ENCODE measurements around the gene PSMB3.

Gene PSMB3

DNA sequence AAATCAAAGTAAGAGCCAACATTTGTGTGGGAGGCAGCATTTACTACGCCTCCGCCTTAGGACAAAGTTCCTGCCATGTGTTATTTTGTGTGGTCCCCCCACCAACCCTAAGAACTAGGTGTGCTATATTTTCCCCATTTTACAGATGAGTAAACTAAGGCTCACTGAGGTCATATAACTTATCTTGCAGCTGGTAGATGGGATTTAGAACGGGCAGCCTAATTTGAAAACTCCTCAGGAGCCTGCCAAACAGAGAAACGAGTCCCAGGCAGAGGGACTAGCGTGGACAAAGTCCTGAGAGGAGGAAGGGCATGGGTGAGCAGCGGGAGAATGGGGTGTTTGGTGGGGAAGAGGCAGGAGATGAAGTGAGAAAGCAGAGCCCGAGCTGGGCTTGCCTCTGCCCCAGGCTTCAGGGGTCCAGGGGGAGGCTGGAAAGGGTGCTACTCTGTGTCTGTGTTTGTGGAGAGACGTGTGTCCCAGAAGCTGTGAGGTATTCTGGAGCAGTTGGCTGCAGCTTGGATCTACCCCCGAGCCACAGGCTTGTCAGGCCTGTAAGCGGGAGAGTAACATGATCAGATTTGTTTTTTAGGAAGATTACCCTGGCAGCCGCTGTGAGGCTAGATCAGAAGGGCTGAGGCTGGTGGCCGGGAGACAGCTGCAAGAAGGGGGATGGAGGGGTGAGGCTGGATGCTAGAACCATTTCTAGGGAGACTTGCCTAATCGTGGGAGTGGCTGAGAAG lies 42.5 kb upstream of the PSMB3 start:
- TF ChIP-seq CEBPB (IDR thresholded peaks at IDR 0.05) (no peak), YY1 (IDR thresholded peaks at IDR 0.05; ENCODE audit: low read depth) (no peak), TCF12 (IDR thresholded peaks at IDR 0.05; ENCODE audit: low read depth) (no peak), NFIC (IDR thresholded peaks at IDR 0.05) (no peak), EP300 (IDR thresholded peaks at IDR 0.05; ENCODE audit: borderline replicate concordance) (no peak), TAF1 (IDR thresholded peaks at IDR 0.05; ENCODE audit: low read depth) (no peak), ZBTB7A (IDR thresholded peaks at IDR 0.05; ENCODE audit: low read depth) (no peak), RAD21 (IDR thresholded peaks at IDR 0.05; ENCODE audit: low read depth) (no peak), EGR1 (IDR thresholded peaks at IDR 0.05) (no peak), FOXM1 (IDR thresholded peaks at IDR 0.05; ENCODE audit: borderline replicate concordance, low read depth) (no peak), TEAD4 (IDR thresholded peaks at IDR 0.05) (no peak), CREB1 (IDR thresholded peaks at IDR 0.05; ENCODE audit: low read depth) (no peak)
- TF ChIP-seq, protein P1, sequence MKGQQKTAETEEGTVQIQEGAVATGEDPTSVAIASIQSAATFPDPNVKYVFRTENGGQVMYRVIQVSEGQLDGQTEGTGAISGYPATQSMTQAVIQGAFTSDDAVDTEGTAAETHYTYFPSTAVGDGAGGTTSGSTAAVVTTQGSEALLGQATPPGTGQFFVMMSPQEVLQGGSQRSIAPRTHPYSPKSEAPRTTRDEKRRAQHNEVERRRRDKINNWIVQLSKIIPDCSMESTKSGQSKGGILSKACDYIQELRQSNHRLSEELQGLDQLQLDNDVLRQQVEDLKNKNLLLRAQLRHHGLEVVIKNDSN (IDR thresholded peaks at IDR 0.05): no peak
- TF ChIP-seq, protein P2, sequence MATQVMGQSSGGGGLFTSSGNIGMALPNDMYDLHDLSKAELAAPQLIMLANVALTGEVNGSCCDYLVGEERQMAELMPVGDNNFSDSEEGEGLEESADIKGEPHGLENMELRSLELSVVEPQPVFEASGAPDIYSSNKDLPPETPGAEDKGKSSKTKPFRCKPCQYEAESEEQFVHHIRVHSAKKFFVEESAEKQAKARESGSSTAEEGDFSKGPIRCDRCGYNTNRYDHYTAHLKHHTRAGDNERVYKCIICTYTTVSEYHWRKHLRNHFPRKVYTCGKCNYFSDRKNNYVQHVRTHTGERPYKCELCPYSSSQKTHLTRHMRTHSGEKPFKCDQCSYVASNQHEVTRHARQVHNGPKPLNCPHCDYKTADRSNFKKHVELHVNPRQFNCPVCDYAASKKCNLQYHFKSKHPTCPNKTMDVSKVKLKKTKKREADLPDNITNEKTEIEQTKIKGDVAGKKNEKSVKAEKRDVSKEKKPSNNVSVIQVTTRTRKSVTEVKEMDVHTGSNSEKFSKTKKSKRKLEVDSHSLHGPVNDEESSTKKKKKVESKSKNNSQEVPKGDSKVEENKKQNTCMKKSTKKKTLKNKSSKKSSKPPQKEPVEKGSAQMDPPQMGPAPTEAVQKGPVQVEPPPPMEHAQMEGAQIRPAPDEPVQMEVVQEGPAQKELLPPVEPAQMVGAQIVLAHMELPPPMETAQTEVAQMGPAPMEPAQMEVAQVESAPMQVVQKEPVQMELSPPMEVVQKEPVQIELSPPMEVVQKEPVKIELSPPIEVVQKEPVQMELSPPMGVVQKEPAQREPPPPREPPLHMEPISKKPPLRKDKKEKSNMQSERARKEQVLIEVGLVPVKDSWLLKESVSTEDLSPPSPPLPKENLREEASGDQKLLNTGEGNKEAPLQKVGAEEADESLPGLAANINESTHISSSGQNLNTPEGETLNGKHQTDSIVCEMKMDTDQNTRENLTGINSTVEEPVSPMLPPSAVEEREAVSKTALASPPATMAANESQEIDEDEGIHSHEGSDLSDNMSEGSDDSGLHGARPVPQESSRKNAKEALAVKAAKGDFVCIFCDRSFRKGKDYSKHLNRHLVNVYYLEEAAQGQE (IDR thresholded peaks at IDR 0.05; ENCODE audit: low read depth): no peak
- TF ChIP-seq, protein P3, sequence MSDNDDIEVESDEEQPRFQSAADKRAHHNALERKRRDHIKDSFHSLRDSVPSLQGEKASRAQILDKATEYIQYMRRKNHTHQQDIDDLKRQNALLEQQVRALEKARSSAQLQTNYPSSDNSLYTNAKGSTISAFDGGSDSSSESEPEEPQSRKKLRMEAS (IDR thresholded peaks at IDR 0.05): no peak

DNA sequence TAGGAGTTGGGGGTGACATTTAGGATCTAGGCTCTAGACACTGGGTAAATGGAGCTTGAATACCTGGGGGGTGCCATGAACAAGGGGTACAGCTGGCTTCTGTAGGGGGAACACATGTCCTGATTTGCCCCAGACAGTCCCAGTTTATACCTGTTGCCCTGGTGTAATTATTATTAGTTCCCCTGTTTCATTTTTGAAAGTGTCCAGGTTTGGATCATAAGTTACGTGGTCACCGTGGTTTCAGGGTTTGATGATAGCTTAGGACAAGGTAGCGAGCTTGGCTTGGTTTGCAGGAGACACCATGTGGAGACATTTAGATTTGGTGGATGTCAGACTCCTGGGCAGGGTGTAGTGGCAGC lies 42.0 kb upstream of the PSMB3 start:
- TF ChIP-seq TAF1 (IDR thresholded peaks at IDR 0.05; ENCODE audit: low read depth) (no peak), RAD21 (IDR thresholded peaks at IDR 0.05; ENCODE audit: low read depth) (no peak), EP300 (IDR thresholded peaks at IDR 0.05; ENCODE audit: borderline replicate concordance) (no peak), TEAD4 (IDR thresholded peaks at IDR 0.05) (no peak), ZBTB7A (IDR thresholded peaks at IDR 0.05; ENCODE audit: low read depth) (no peak), TCF12 (IDR thresholded peaks at IDR 0.05; ENCODE audit: low read depth) (no peak), FOXM1 (IDR thresholded peaks at IDR 0.05; ENCODE audit: borderline replicate concordance, low read depth) (no peak), CEBPB (IDR thresholded peaks at IDR 0.05) (no peak), EGR1 (IDR thresholded peaks at IDR 0.05) (no peak), YY1 (IDR thresholded peaks at IDR 0.05; ENCODE audit: low read depth) (no peak), CREB1 (IDR thresholded peaks at IDR 0.05; ENCODE audit: low read depth) (no peak), NFIC (IDR thresholded peaks at IDR 0.05) (no peak)
- TF ChIP-seq, protein P2 (IDR thresholded peaks at IDR 0.05; ENCODE audit: low read depth): no peak
- TF ChIP-seq, protein P1 (IDR thresholded peaks at IDR 0.05): no peak
- TF ChIP-seq, protein P3 (IDR thresholded peaks at IDR 0.05): no peak

DNA sequence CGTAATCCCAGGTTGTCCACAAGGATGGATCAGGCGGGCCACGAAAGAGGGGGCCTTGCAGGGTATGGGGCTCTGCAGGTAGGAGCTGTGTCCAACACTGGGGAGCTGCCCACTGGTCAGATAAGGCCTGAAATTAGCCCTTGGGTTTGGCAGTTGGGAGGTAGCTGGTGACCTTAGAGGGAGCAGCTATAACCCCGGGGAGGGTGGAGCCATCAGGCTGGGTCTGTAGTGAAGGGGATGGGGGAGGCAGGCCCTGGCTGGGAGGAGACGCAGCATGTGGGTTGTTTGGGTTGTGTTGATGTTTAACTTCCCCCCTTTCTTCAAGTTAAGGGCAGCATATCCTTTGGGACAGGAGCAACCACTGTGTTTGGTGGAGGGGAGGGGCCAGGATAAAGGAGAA lies 41.6 kb upstream of the PSMB3 start:
- no peak for TF ChIP-seq NFIC (IDR thresholded peaks at IDR 0.05)
- no peak for TF ChIP-seq TAF1 (IDR thresholded peaks at IDR 0.05; ENCODE audit: low read depth)
- no peak for TF ChIP-seq TCF12 (IDR thresholded peaks at IDR 0.05; ENCODE audit: low read depth)

DNA sequence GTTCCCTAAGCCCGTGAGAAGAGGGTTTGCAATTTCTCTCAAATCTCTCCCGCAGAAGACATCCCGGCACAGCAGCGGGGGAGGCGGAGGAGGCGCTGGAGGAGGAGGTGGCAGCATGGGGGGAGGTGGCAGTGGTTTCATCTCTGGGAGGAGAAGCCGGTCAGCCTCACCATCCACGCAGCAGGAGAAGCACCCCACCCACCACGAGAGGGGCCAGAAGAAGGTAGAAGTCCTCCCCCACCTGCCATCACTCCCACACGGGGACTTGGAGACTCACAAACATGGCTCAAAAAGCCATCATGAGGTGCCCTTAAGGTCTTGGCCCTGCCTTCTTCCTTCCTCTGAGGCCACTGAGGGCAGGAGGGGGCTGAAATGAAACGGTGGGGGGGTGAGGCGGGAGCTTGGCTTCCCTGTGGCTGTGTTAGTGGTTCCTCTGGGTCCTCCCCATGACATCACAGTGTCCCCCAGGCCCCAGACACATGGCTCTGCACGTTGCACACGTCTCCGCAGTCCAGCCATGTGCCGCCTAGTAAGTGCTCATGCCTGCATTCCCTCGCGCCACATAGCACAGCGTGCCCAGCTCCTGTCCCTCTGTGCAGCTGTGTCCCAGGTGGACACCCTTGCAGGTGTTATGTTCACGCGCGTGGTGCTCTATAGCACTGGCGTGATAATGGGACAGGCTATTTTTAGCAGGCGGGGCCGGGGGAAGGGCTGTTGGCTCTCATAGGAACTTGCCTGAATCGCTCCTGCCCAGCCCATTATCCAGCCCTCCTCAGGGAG lies 40.6 kb upstream of the PSMB3 start:
- TF ChIP-seq, protein P3 (IDR thresholded peaks at IDR 0.05): no peak

DNA sequence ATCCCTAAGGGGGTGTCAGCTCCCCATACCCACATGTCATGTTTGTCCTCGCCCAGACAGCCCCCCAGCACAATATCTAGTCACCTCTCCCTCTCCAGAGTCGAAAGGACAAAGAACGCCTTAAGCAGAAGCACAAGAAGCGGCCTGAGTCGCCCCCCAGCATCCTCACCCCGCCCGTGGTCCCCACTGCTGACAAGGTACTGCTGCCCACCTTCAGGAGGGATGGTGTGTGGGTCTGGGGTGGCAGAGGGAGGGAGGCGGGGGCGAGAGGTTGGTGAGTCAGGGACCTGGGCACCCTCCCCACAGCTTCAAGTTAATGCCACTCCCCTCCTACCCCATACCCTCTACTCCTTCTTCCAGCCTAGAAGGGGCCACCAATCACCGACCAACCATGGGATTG lies 39.9 kb upstream of the PSMB3 start:
- TF ChIP-seq ZBTB7A (IDR thresholded peaks at IDR 0.05; ENCODE audit: low read depth) (no peak), CREB1 (IDR thresholded peaks at IDR 0.05; ENCODE audit: low read depth) (no peak), FOXM1 (IDR thresholded peaks at IDR 0.05; ENCODE audit: borderline replicate concordance, low read depth) (no peak), TEAD4 (IDR thresholded peaks at IDR 0.05) (no peak), EGR1 (IDR thresholded peaks at IDR 0.05) (no peak), TAF1 (IDR thresholded peaks at IDR 0.05; ENCODE audit: low read depth) (no peak), EP300 (IDR thresholded peaks at IDR 0.05; ENCODE audit: borderline replicate concordance) (no peak), NFIC (IDR thresholded peaks at IDR 0.05) (no peak), YY1 (IDR thresholded peaks at IDR 0.05; ENCODE audit: low read depth) (no peak), TCF12 (IDR thresholded peaks at IDR 0.05; ENCODE audit: low read depth) (no peak)
- TF ChIP-seq, protein P1 (IDR thresholded peaks at IDR 0.05): no peak
- TF ChIP-seq, protein P3 (IDR thresholded peaks at IDR 0.05): no peak
- TF ChIP-seq, protein P2 (IDR thresholded peaks at IDR 0.05; ENCODE audit: low read depth): no peak
